Left colon (tissue), 2 donors: Measurements from ENCODE around the gene KIF23. TPM values are rescaled to one million over a fixed set of nuclear protein-coding genes. Genes with fewer than 3 reads are reported as not detected.

ENCODE experiments used
- total RNA-seq, 2 donors: library from RNA; stranded (reverse); fragmentation: NEBNext Ultra II Directional; extraction: Animal tissue kit (Norgen Biotek cat#: 25700); gene quantifications; one replicate each; pipeline ENCODE4 v1.2.1, GENCODE V29; 2021
- donor health status: DM: no; HTN: no; CAD: no.
- donor health status: DM: yes; HTN: yes; CAD: no.

KIF23 gene
- total RNA-seq, 2 donors from 2014 or later, result 4.0 to 8.7 TPM

Other genes with a start within 250 kb of the KIF23 start
- gene PAQR5, start 115.4 kb upstream of the KIF23 start, total RNA-seq, result 10 to 100 TPM; 62.3 to 63.6 TPM
- gene RPLP1, start 38.5 kb downstream of the KIF23 start, total RNA-seq, result 1,000 to 10,000 TPM; 1,228 to 1,338 TPM